ENCODE data around the gene BSDC1. TPM values are rescaled to one million over a fixed set of nuclear protein-coding genes. Genes with fewer than 3 reads are reported as not detected.

The BSDC1 gene
- total and polyA plus RNA-seq, 10 donors, result 18.4 to 95.8 (median 66.8) TPM

- WGBS, 5 donors, result 92 to 98% (median 95%) methylated on average over 9 to 12 of the region's 12 CpGs
- Histone ChIP-seq H3K9me3 (no peaks in the 10 kb centered on the region), H3K4me1 (peaks cover 16 to 43% (median 28%) of the 10 kb centered on the region in 6 donors), H3K36me3 (peaks cover 3 to 80% (median 65%) of the 10 kb centered on the region in 6 donors), H3K27me3 (replicated peaks in 1 of 7) (peaks cover 0 to 4% (median 0%) of the 10 kb centered on the region in 7 donors), H3K27ac (no peak overlapping the region), H3K4me3 (no peak overlapping the region)
- no peak for DNase-seq
- intact Hi-C loops (cut with DNase I; ENCODE audit: low total_unique reads), result no loop called here
- TF ChIP-seq POLR2AphosphoS5 (IDR thresholded peaks at IDR 0.05) (peak in 2 of 3 donors; percentile 16 to 28), CTCF (IDR thresholded peaks at IDR 0.05 in 8 of 11, conservative IDR thresholded peaks at IDR 0.05 in 3 of 11) (no peak)
Observed at GRCh38 chr1:32331549-32331948, 62.7 kb downstream of the BSDC1 start.

GRCh38 chr1:32330558-32331151 lies 63.6 kb downstream of the BSDC1 start:
- peaks cover 13 to 35% (median 22%) of the 10 kb centered on the region in 6 donors for H3K4me1 ChIP-seq
- DNase-seq, result no peak

GRCh38 chr1:32329931-32330466 lies 64.2 kb downstream of the BSDC1 start:
- intact Hi-C loops (cut with DNase I; ENCODE audit: low total_unique reads), result no loop called here
- no peak for DNase-seq
- Histone ChIP-seq H3K36me3 (peaks cover 3 to 96% (median 80%) of the 10 kb centered on the region in 6 donors), H3K9me3 (no peaks in the 10 kb centered on the region), H3K27me3 (replicated peaks in 1 of 7) (peaks cover 0 to 2% (median 0%) of the 10 kb centered on the region in 7 donors), H3K4me3 (no peak overlapping the region), H3K27ac (peak overlapping the region in 1 of 8 donors; percentile 11), H3K4me1 (peaks cover 12 to 30% (median 18%) of the 10 kb centered on the region in 6 donors)
- 78 to 86% (median 83%) methylated on average over 4 of the region's 4 CpGs for WGBS, 5 donors
- TF ChIP-seq POLR2A (IDR thresholded peaks at IDR 0.05) (no peak), POLR2AphosphoS5 (IDR thresholded peaks at IDR 0.05) (no peak), CTCF (IDR thresholded peaks at IDR 0.05 in 8 of 11, conservative IDR thresholded peaks at IDR 0.05 in 3 of 11) (no peak)

More at GRCh38 chr1:32330558-32331151, 63.6 kb downstream of the BSDC1 start:
- Histone ChIP-seq H3K9me3 (no peaks in the 10 kb centered on the region), H3K27me3 (replicated peaks in 1 of 7) (peaks cover 0 to 4% (median 0%) of the 10 kb centered on the region in 7 donors), H3K27ac (peak overlapping the region in 1 of 8 donors; percentile 11), H3K4me3 (no peak overlapping the region), H3K36me3 (peaks cover 3 to 89% (median 74%) of the 10 kb centered on the region in 6 donors)
- intact Hi-C loops (cut with DNase I; ENCODE audit: low total_unique reads), result no loop called here
- TF ChIP-seq CTCF (IDR thresholded peaks at IDR 0.05 in 8 of 11, conservative IDR thresholded peaks at IDR 0.05 in 3 of 11), result no peak
- no peak for TF ChIP-seq POLR2AphosphoS5 (IDR thresholded peaks at IDR 0.05)
- no peak for TF ChIP-seq POLR2A (IDR thresholded peaks at IDR 0.05)
- WGBS, 5 donors, result 87 to 96% (median 95%) methylated on average over 11 to 12 of the region's 12 CpGs

- Histone ChIP-seq H3K36me3 (peaks cover 3 to 100% (median 80%) of the 10 kb centered on the region in 6 donors), H3K27me3 (replicated peaks in 1 of 7) (no peaks in the 10 kb centered on the region), H3K9me3 (no peaks in the 10 kb centered on the region), H3K4me1 (peaks cover 5 to 25% (median 13%) of the 10 kb centered on the region in 6 donors), H3K4me3 (no peak overlapping the region), H3K27ac (no peak overlapping the region)
- intact Hi-C loops (cut with DNase I; ENCODE audit: low total_unique reads), result no loop called here
- 91 to 97% (median 96%) methylated on average over 3 to 11 of the region's 11 CpGs for WGBS, 5 donors
- no peak for DNase-seq
- TF ChIP-seq POLR2A (IDR thresholded peaks at IDR 0.05) (no peak), POLR2AphosphoS5 (IDR thresholded peaks at IDR 0.05) (no peak), CTCF (IDR thresholded peaks at IDR 0.05 in 8 of 11, conservative IDR thresholded peaks at IDR 0.05 in 3 of 11) (no peak)
Observed at GRCh38 chr1:32327204-32327603, 67.0 kb downstream of the BSDC1 start.
